IPS-11a (cell line): ENCODE measurements around the gene PARP9.

Experiments used
- H3K4me3 ChIP-seq: one replicate; pipeline ENCODE4 v1.5.1; 2013; ENCODE audit warnings: low read depth, low read length, control low read depth

PARP9 gene

GRCh38 chr3:122493296-122493695, 70.8 kb downstream of the PARP9 start:
- H3K4me3 ChIP-seq: no peak overlapping the region

DNA sequence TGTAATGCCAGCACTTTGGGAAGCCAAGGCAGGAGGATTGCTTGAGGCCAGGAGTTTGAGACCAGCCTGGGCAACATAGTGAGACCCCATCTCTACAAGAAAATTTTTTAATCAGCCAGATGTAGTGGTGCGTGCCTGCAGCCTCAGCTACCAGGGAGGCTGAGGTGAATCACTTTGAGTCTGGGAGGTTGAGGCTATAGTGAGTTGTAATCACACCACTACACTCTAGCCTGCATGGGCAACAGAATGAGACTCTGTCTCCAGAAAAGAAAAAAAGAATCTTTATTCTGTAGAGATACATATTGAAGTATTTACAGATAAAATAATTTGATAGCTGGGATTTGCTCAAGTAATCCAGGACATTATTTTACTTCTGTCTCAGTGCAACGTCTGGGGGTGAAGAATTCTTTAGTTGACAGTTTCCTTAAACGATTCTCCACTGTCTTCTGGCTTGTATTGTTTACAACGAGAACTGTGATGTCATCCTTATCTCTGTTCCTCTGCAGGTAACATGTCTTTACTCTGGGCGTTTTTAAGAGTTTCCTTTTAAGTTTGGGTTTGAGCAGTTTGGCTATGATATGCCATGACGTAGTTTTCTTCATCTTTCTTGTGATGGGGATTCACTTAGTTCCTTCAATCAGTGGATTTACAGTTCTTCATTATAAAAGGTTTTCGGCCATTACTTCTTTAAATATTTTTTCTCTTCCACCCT, 75.7 kb downstream of the PARP9 start:
- H3K4me3 ChIP-seq: no peak overlapping the region

GRCh38 chr3:122484985-122485384, 79.1 kb downstream of the PARP9 start:
- no peak overlapping the region for H3K4me3 ChIP-seq

DNA sequence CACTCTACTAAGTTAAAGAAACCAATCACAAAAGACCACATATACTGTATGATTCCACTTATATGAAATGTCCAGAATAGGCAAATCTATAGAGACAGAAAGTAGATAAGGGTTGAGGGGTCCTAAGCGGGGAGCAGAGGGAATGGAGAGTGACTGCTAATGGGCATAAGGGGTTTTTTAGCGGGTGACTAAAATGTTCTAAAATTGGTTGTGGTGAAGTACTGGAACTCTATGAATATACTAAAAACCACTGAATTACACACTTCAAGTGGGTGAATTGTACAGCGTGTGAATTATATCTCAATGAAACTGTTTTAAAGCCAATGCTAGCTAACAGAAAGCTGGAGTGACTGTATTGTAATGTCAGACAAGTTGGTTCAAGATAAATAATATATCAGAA, 82.7 kb downstream of the PARP9 start:
- H3K4me3 ChIP-seq: no peak overlapping the region
